WTC11 (cell line): ENCODE results near the gene RESP18. TPM values are rescaled to one million over a fixed set of nuclear protein-coding genes. Genes with fewer than 3 reads are reported as not detected.

ENCODE experiments used
- AFF4 ChIP-seq: sonication (generic); formaldehyde crosslinking; IDR thresholded peaks from 2 replicates; pipeline ENCODE4 v1.8.1; 2023; ENCODE audit warnings: mild to moderate bottlenecking, missing genetic modification reagents, borderline replicate concordance
- ATF1 ChIP-seq: sonication (generic); formaldehyde crosslinking; IDR thresholded peaks from 2 replicates; pipeline ENCODE4 v1.8.1; 2023; ENCODE audit warnings: mild to moderate bottlenecking, moderate library complexity, missing genetic modification reagents
- ATF3 ChIP-seq: sonication (generic); formaldehyde crosslinking; conservative IDR thresholded peaks from 2 replicates; pipeline ENCODE4 v1.8.1; 2022; ENCODE audit warnings: mild to moderate bottlenecking, missing genetic modification reagents
- E2F5 ChIP-seq: sonication (generic); formaldehyde crosslinking; IDR thresholded peaks from 2 replicates; pipeline ENCODE4 v1.8.1; 2022; ENCODE audit warnings: mild to moderate bottlenecking, moderate library complexity, missing genetic modification reagents
- ESRRA ChIP-seq: sonication (generic); formaldehyde crosslinking; IDR thresholded peaks from 2 replicates; pipeline ENCODE4 v1.8.1; 2022; ENCODE audit warnings: mild to moderate bottlenecking, missing genetic modification reagents, borderline replicate concordance
- FOXK1 ChIP-seq: sonication (generic); formaldehyde crosslinking; IDR thresholded peaks from 2 replicates; pipeline ENCODE4 v1.8.0; 2022; ENCODE audit warnings: mild to moderate bottlenecking, moderate library complexity, missing genetic modification reagents
- FOXP1 ChIP-seq: sonication (generic); formaldehyde crosslinking; IDR thresholded peaks from 2 replicates; pipeline ENCODE4 v1.8.0; 2022; ENCODE audit warnings: missing genetic modification reagents, mild to moderate bottlenecking, moderate library complexity, borderline replicate concordance
- IRF1 ChIP-seq: sonication (generic); formaldehyde crosslinking; IDR thresholded peaks from 2 replicates; pipeline ENCODE4 v1.8.0; 2023; ENCODE audit warnings: missing genetic modification reagents
- JUN ChIP-seq: sonication (generic); formaldehyde crosslinking; IDR thresholded peaks from 2 replicates; pipeline ENCODE4 v1.8.0; 2023; ENCODE audit warnings: mild to moderate bottlenecking, missing genetic modification reagents
- MLX ChIP-seq: sonication (generic); formaldehyde crosslinking; IDR thresholded peaks from 2 replicates; pipeline ENCODE4 v1.8.1; 2023; ENCODE audit warnings: mild to moderate bottlenecking, missing genetic modification reagents, moderate library complexity
- NFYB ChIP-seq: sonication (generic); formaldehyde crosslinking; conservative IDR thresholded peaks from 2 replicates; pipeline ENCODE4 v1.8.0; 2022; ENCODE audit warnings: low read depth, missing genetic modification reagents
- PREB ChIP-seq: sonication (generic); formaldehyde crosslinking; IDR thresholded peaks from 2 replicates; pipeline ENCODE4 v1.8.1; 2022; ENCODE audit warnings: mild to moderate bottlenecking, missing genetic modification reagents, moderate library complexity, borderline replicate concordance
- SMAD3 ChIP-seq: sonication (generic); formaldehyde crosslinking; IDR thresholded peaks from 2 replicates; pipeline ENCODE4 v1.8.0; 2022; ENCODE audit warnings: missing genetic modification reagents, mild to moderate bottlenecking, borderline replicate concordance
- SMAD4 ChIP-seq: sonication (generic); formaldehyde crosslinking; IDR thresholded peaks from 2 replicates; pipeline ENCODE4 v1.8.0; 2022; ENCODE audit warnings: mild to moderate bottlenecking, missing genetic modification reagents
- TCF7 ChIP-seq: sonication (generic); formaldehyde crosslinking; IDR thresholded peaks from 2 replicates; pipeline ENCODE4 v1.8.0; 2022; ENCODE audit warnings: mild to moderate bottlenecking, low read depth, missing genetic modification reagents, moderate library complexity
- ZNF219 ChIP-seq: sonication (generic); formaldehyde crosslinking; IDR thresholded peaks from 2 replicates; pipeline ENCODE4 v1.8.0; 2023; ENCODE audit warnings: missing genetic modification reagents, mild to moderate bottlenecking, borderline replicate concordance
- ZNF423 ChIP-seq: fragments of 250-450 bp; sonication (Bioruptor Pico); IDR thresholded peaks from 2 replicates; pipeline ENCODE4 v2.1.2; 2022; ENCODE audit warnings: mild to moderate bottlenecking, moderate library complexity
- total RNA-seq: library from RNA; stranded (reverse); gene quantifications from 3 replicates; pipeline ENCODE4 v1.2.3, GENCODE V29; 2021
- TF ChIP-seq, protein P1 (sequence below): sonication (generic); formaldehyde crosslinking; IDR thresholded peaks from 2 replicates; pipeline ENCODE4 v1.8.0; 2023; ENCODE audit warnings: mild to moderate bottlenecking, missing genetic modification reagents
- TF ChIP-seq, protein P2 (sequence below): sonication (generic); formaldehyde crosslinking; IDR thresholded peaks from 2 replicates; pipeline ENCODE4 v1.8.0; 2022; ENCODE audit warnings: mild to moderate bottlenecking, missing genetic modification reagents
- TF ChIP-seq, protein P3 (sequence below): fragments of 200-600 bp; IDR thresholded peaks from 2 replicates; pipeline ENCODE4 v1.8.0; 2022; ENCODE audit warnings: antibody characterized with exemption
- TF ChIP-seq, protein P4 (sequence below): sonication (generic); formaldehyde crosslinking; IDR thresholded peaks from 2 replicates; pipeline ENCODE4 v1.8.1; 2023; ENCODE audit warnings: mild to moderate bottlenecking, missing genetic modification reagents, moderate library complexity
- TF ChIP-seq, protein P5 (sequence below): sonication (generic); formaldehyde crosslinking; IDR thresholded peaks from 2 replicates; pipeline ENCODE4 v1.8.0; 2022; ENCODE audit warnings: mild to moderate bottlenecking, missing genetic modification reagents

Gene RESP18
- total RNA-seq, 1 experiment from 2014 or later, result not detected

- TF ChIP-seq AFF4 (CRISPR knock-in tag), result no peak
- peak; percentile 90 for TF ChIP-seq ATF1
- TF ChIP-seq, protein P1, sequence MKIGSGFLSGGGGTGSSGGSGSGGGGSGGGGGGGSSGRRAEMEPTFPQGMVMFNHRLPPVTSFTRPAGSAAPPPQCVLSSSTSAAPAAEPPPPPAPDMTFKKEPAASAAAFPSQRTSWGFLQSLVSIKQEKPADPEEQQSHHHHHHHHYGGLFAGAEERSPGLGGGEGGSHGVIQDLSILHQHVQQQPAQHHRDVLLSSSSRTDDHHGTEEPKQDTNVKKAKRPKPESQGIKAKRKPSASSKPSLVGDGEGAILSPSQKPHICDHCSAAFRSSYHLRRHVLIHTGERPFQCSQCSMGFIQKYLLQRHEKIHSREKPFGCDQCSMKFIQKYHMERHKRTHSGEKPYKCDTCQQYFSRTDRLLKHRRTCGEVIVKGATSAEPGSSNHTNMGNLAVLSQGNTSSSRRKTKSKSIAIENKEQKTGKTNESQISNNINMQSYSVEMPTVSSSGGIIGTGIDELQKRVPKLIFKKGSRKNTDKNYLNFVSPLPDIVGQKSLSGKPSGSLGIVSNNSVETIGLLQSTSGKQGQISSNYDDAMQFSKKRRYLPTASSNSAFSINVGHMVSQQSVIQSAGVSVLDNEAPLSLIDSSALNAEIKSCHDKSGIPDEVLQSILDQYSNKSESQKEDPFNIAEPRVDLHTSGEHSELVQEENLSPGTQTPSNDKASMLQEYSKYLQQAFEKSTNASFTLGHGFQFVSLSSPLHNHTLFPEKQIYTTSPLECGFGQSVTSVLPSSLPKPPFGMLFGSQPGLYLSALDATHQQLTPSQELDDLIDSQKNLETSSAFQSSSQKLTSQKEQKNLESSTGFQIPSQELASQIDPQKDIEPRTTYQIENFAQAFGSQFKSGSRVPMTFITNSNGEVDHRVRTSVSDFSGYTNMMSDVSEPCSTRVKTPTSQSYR (CRISPR knock-in tag), result peak; percentile 85; the same call in 1 of the 2 replicates
- peak; percentile 94 for TF ChIP-seq SMAD3 (CRISPR knock-in tag)
- peak; percentile 95 for TF ChIP-seq PREB (CRISPR knock-in tag)
- peak; percentile 88 for TF ChIP-seq FOXK1 (CRISPR knock-in tag)
- TF ChIP-seq TCF7, result peak; percentile 80; the same call in 1 of the 2 replicates
- peak; percentile 90; the same call in 1 of the 2 replicates for TF ChIP-seq ESRRA
- TF ChIP-seq MLX (CRISPR knock-in tag), result peak; percentile 36; the same call in 1 of the 2 replicates
- TF ChIP-seq SMAD4 (CRISPR knock-in tag), result peak; percentile 89
- TF ChIP-seq IRF1, result no peak
- 0 out of 2 replicates have a peak, but pooled peaks have one; percentile 27 for TF ChIP-seq NFYB (CRISPR knock-in tag)
- no peak for TF ChIP-seq ZNF423
- TF ChIP-seq, protein P2, sequence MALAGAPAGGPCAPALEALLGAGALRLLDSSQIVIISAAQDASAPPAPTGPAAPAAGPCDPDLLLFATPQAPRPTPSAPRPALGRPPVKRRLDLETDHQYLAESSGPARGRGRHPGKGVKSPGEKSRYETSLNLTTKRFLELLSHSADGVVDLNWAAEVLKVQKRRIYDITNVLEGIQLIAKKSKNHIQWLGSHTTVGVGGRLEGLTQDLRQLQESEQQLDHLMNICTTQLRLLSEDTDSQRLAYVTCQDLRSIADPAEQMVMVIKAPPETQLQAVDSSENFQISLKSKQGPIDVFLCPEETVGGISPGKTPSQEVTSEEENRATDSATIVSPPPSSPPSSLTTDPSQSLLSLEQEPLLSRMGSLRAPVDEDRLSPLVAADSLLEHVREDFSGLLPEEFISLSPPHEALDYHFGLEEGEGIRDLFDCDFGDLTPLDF, result 0 out of 2 replicates have a peak, but pooled peaks have one; percentile 33
- peak; percentile 95; the same call in 1 of the 2 replicates for TF ChIP-seq ZNF219 (CRISPR knock-in tag)
- no peak for TF ChIP-seq ATF3
- TF ChIP-seq E2F5 (CRISPR knock-in tag), result peak; percentile 32; the same call in 1 of the 2 replicates
- TF ChIP-seq, protein P3, sequence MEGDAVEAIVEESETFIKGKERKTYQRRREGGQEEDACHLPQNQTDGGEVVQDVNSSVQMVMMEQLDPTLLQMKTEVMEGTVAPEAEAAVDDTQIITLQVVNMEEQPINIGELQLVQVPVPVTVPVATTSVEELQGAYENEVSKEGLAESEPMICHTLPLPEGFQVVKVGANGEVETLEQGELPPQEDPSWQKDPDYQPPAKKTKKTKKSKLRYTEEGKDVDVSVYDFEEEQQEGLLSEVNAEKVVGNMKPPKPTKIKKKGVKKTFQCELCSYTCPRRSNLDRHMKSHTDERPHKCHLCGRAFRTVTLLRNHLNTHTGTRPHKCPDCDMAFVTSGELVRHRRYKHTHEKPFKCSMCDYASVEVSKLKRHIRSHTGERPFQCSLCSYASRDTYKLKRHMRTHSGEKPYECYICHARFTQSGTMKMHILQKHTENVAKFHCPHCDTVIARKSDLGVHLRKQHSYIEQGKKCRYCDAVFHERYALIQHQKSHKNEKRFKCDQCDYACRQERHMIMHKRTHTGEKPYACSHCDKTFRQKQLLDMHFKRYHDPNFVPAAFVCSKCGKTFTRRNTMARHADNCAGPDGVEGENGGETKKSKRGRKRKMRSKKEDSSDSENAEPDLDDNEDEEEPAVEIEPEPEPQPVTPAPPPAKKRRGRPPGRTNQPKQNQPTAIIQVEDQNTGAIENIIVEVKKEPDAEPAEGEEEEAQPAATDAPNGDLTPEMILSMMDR, result no peak
- TF ChIP-seq, protein P4, sequence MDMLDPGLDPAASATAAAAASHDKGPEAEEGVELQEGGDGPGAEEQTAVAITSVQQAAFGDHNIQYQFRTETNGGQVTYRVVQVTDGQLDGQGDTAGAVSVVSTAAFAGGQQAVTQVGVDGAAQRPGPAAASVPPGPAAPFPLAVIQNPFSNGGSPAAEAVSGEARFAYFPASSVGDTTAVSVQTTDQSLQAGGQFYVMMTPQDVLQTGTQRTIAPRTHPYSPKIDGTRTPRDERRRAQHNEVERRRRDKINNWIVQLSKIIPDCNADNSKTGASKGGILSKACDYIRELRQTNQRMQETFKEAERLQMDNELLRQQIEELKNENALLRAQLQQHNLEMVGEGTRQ (CRISPR knock-in tag), result no peak
- TF ChIP-seq, protein P5, sequence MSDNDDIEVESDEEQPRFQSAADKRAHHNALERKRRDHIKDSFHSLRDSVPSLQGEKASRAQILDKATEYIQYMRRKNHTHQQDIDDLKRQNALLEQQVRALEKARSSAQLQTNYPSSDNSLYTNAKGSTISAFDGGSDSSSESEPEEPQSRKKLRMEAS (CRISPR knock-in tag), result peak; percentile 63
- peak; percentile 95 for TF ChIP-seq FOXP1 (CRISPR knock-in tag)
- peak; percentile 96 for TF ChIP-seq JUN
These were observed 857 bp downstream of the RESP18 start (continued) for GRCh38 chr2:219331560-219332213.
